Testis (tissue), 3 donors: ENCODE results near the gene ARSG. TPM values are rescaled to one million over a fixed set of nuclear protein-coding genes. Genes with fewer than 3 reads are reported as not detected.

Experiments used
- DNase-seq: peaks from one replicate; pipeline ENCODE4 v3.0.0-alpha.2; 2019
- H3K27ac ChIP-seq, 2 donors: fragments of 200-600 bp; sonication (generic); one replicate each; pipeline ENCODE4 v1.5.1; 2019
- H3K27me3 ChIP-seq: fragments of 200-600 bp; sonication (generic); one replicate; pipeline ENCODE4 v1.5.1; 2019
- H3K36me3 ChIP-seq: fragments of 200-600 bp; sonication (generic); one replicate; pipeline ENCODE4 v1.5.1; 2017; ENCODE audit warnings: low read depth; ENCODE audit errors: missing control alignments
- H3K4me1 ChIP-seq: fragments of 200-600 bp; sonication (generic); one replicate; pipeline ENCODE4 v1.5.1; 2019
- H3K4me3 ChIP-seq, 2 donors: fragments of 200-600 bp; sonication (generic); one replicate each; pipeline ENCODE4 v1.5.1; 2017 to 2019
- H3K9me3 ChIP-seq: fragments of 200-600 bp; sonication (generic); one replicate; pipeline ENCODE4 v1.5.1; 2017
- POLR2A ChIP-seq: fragments of 450-650 bp; IDR thresholded peaks from one replicate; pipeline ENCODE4 v1.6.1; 2017; ENCODE audit warnings: antibody characterized with exemption, mild to moderate bottlenecking, moderate library complexity
- WGBS, 2 donors: methylation state at CpG; one replicate each; pipeline ENCODE4 v1.1.5; 2018; 5-methylcytosine and 5-hydroxymethylcytosine counted together
- intact Hi-C: fragments of 100-400 bp; cut with DNase I; formaldehyde crosslinking; loops from one replicate; pipeline ENCODE4 v1.15.1; 2023; ENCODE audit warnings: low total_unique reads
- polyA plus RNA-seq: library from polyadenylated mRNA; stranded (reverse); fragments of 350-450 nt; fragmentation: Illumina TruSeq; extraction: RNeasy Lipid Tissue Mini Kit (QIAGEN cat#74804); gene quantifications from one replicate; pipeline ENCODE4 v1.2.3, GENCODE V29; 2014; ENCODE audit warnings: low read depth, low replicate concordance; ENCODE audit not compliant: insufficient read depth
- total RNA-seq, 2 donors: library from RNA; depleted of rRNA; stranded (reverse); fragments of >200 nt; gene quantifications; one replicate each; pipeline ENCODE4 v1.2.3, GENCODE V29; 2016
- TF ChIP-seq, protein P1 (sequence below), 3 experiments: fragments of 450-650 bp in 2 of 3; fragments of 200-600 bp in 1 of 3; sonication (generic) in 1 of 3; IDR thresholded peaks; one replicate each; pipeline ENCODE4 v1.5.1; 2016 to 2019; ENCODE audit warnings: antibody characterized with exemption in 3 of 3, mild to moderate bottlenecking in 2 of 3, moderate library complexity in 1 of 3

Gene ARSG
- total and polyA plus RNA-seq, 3 donors from 2014 or later: 7.4 to 16.9 (median 12.5) TPM

DNA sequence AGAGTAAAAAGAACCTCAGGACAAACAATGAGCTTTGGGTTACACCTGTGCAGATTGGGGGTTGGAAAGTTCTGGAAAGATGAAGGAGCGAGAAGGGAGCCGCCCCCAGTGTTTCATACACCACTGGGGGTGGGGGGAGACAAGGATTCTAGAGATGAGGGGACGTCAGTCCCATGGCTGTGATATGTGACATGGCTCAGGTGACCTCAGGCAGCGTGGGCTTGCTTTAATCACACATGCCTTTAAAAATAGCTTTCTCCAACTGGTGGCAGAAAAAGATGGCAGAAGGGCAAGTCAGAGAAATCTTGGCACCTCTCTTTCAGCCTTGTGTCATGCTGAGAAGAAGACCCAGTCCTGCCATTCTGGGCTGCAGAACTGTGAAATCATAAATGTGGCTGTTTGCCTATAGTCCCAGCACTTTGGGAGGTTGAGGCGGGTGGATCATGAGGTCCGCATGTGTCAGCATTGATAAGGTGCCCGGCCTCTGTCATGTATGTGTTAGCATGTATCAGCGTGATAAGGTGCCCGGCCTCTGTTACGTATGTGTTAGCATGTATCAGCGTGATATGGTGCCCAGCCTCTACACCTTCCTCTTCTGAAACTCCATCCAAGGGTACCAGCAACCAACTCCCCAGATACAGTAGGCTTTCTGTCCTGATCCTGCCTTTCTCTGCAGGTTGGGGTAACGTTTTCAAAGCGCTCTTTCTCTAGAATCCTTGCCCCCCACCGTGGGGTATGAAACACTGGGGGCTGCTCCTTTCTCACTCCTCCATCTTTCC is 141.0 kb downstream of the ARSG start:
- DNase-seq: no peak
- Histone ChIP-seq H3K36me3 (no peaks in the 10 kb centered on the region), H3K4me3 (no peak overlapping the region), H3K27ac (no peak overlapping the region), H3K9me3 (no peaks in the 10 kb centered on the region), H3K4me1 (peaks cover 8% of the 10 kb centered on the region), H3K27me3 (no peaks in the 10 kb centered on the region)
- TF ChIP-seq POLR2A: no peak
- TF ChIP-seq, protein P1, sequence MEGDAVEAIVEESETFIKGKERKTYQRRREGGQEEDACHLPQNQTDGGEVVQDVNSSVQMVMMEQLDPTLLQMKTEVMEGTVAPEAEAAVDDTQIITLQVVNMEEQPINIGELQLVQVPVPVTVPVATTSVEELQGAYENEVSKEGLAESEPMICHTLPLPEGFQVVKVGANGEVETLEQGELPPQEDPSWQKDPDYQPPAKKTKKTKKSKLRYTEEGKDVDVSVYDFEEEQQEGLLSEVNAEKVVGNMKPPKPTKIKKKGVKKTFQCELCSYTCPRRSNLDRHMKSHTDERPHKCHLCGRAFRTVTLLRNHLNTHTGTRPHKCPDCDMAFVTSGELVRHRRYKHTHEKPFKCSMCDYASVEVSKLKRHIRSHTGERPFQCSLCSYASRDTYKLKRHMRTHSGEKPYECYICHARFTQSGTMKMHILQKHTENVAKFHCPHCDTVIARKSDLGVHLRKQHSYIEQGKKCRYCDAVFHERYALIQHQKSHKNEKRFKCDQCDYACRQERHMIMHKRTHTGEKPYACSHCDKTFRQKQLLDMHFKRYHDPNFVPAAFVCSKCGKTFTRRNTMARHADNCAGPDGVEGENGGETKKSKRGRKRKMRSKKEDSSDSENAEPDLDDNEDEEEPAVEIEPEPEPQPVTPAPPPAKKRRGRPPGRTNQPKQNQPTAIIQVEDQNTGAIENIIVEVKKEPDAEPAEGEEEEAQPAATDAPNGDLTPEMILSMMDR (IDR thresholded peaks at IDR 0.05): no peak
- intact Hi-C loops: loop anchor here (10.0 kb wide), 1 partner anchor 167 kb away; no protein-coding TSS in a partner anchor
- 90 to 92% methylated on average over 11 to 14 of the region's 14 CpGs for whole genome bisulfite sequencing, 2 donors

DNA sequence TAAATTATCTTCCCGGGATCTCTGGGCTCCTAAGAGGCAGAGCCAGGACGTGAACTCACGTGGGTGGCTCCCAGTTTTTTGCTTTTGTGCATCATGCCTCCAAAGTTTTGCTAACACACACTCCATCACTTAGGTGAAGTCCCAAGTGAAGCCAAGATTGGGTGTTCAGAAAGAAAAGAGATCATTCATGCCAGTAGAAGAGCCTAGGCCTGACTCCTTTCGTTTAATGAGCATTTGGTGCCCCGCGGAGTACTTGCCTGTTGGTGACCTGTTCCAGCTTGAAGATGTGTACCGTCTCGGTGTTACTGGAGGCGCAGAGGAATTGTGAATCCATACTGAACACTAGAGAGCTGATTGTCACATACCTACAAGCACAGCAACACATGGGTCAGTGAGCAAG is 141.9 kb downstream of the ARSG start:
- 90 to 91% methylated on average over 9 of the region's 9 CpGs for WGBS, 2 donors
- Histone ChIP-seq H3K4me1 (peaks cover 9% of the 10 kb centered on the region), H3K4me3 (no peak overlapping the region), H3K9me3 (no peaks in the 10 kb centered on the region), H3K36me3 (no peaks in the 10 kb centered on the region), H3K27ac (no peak overlapping the region), H3K27me3 (no peaks in the 10 kb centered on the region)
- intact Hi-C loops: loop anchor here (10.0 kb wide), 1 partner anchor 168 kb away; no protein-coding TSS in a partner anchor
- DNase-seq: no peak
- TF ChIP-seq, protein P1 (IDR thresholded peaks at IDR 0.05): no peak
- TF ChIP-seq POLR2A: no peak

DNA sequence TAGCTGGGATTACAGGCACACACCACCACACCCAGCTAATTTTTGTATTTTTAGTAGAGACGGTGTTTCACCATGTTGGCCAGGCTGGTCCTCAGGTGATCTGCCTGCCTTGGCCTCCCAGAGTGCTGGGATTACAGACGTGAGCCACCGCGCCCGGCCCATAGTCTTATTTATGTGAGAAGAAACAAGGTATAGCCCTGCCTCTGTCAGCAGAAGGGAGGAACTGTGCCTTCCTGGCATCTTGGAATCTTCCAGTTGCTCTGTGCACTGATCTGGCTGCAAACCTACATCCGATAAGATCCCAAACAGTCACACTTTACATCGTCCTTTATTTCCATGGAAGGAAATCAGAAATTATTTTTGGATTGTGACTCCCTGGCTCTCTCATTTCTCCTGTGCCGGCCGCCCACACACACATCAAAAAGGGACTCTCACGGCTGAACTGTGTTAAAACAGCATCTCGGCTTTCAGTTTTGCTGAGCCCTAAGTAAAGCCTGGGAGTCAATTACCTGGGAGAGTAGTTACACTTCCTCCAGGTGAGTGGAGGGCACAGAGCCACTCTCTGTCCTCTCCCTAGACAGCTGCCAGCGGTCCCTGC is 142.7 kb downstream of the ARSG start:
- TF ChIP-seq POLR2A: no peak
- TF ChIP-seq, protein P1 (IDR thresholded peaks at IDR 0.05): no peak
- H3K4me1 ChIP-seq: peaks cover 10% of the 10 kb centered on the region
- H3K27ac ChIP-seq: peak overlapping the region in 1 of 2 donors; percentile 6
- H3K4me3 ChIP-seq: no peak overlapping the region
- no peaks in the 10 kb centered on the region for H3K9me3 ChIP-seq
- intact Hi-C loops: loop anchor here (10.0 kb wide), 1 partner anchor 169 kb away; no protein-coding TSS in a partner anchor
- H3K36me3 ChIP-seq: no peaks in the 10 kb centered on the region
- WGBS, 2 donors: 76 to 79% methylated on average over 12 of the region's 12 CpGs
- DNase-seq: no peak
- H3K27me3 ChIP-seq: no peaks in the 10 kb centered on the region

DNA sequence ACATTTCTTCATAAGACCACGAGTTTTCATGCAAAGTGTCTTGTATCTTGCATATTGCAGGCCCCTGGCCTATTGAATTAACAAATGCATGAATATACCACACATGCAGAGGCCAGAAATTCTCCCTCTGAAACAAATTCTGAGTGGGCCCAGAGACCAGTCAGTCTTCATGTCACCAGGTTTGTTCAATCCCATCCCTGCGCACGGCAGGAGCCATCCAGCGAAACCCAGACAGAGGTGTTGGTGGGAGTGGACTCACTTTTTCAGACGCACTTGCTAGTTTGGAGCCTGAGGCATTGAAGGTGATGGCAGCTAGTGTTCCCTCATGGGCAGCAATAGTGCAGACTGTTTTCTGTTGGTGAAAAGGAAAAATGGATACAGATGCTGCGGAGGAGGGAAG is 144.1 kb downstream of the ARSG start:
- DNase-seq: no peak
- Histone ChIP-seq H3K36me3 (no peaks in the 10 kb centered on the region), H3K4me1 (peaks cover 10% of the 10 kb centered on the region), H3K9me3 (no peaks in the 10 kb centered on the region), H3K4me3 (no peak overlapping the region), H3K27ac (no peak overlapping the region), H3K27me3 (no peaks in the 10 kb centered on the region)
- WGBS, 2 donors: 92 to 95% methylated on average over 6 of the region's 6 CpGs
- intact Hi-C loops: loop anchor here (10.0 kb wide), 1 partner anchor 171 kb away; no protein-coding TSS in a partner anchor
- no peak for TF ChIP-seq POLR2A
- TF ChIP-seq, protein P1 (IDR thresholded peaks at IDR 0.05): no peak
